ENCODE measurements around the gene ADAMTSL5. TPM values are rescaled to one million over a fixed set of nuclear protein-coding genes. Genes with fewer than 3 reads are reported as not detected.

The ADAMTSL5 gene
- total and polyA plus RNA-seq, 9 of the 15 experiments (the other 6 are each of a cell fraction or from before 2014, with no cell fraction given), result 1.0 to 11.6 (median 4.1) TPM

DNA sequence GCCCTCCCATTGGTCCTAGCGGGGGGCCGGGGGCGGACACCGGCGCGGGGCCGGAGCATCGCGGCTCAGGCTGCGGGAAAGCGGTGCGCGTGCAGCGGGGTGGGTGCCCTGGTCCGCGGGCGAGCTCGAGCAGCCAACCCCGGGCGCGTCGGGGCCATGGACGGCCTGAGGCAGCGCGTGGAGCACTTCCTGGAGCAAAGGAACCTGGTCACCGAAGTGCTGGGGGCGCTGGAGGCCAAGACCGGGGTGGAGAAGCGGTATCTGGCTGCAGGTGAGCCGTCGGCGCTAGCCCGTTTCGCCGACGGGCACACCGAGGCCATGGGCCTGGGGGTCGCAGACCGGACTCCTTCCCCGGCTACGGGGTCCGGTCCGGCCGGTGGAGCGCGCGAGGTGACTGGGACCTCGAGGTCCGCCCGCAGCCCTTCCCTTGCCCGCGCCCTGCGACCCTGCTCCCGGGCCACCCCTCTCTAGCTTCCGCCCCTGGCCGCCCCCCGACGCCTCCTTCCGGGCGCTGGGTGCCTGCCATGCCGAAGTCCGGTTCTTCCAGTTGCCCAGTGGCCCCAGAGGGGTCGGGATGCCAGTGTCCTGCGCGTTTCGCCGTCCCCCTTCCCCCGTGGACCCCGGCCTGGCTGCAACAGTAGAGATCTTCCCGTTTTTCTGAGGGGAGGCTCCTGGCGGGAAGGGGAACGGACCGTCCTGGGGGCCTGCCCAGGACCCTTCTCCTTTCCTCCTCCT is 21.5 kb downstream of the ADAMTSL5 start, which contains the start of gene REEP6 (continued):
- TF ChIP-seq ARID2 (IDR thresholded peaks at IDR 0.05) (no peak), CBFA2T3 (IDR thresholded peaks at IDR 0.05) (no peak), RNF2 (IDR thresholded peaks at IDR 0.05) (no peak), ZNF12 (CRISPR knock-in tag; IDR thresholded peaks at IDR 0.05) (no peak), POLR2B (IDR thresholded peaks at IDR 0.05; ENCODE audit: low read depth, partially characterized antibody) (peak; percentile 53), RCOR1 (IDR thresholded peaks at IDR 0.05; ENCODE audit: borderline replicate concordance in 1 of 2, low read depth in 2 of 2, low read length in 2 of 2) (peak in 1 of 2 experiments; percentile 53; a peak in 1 of 4 replicates), RBFOX2 (IDR thresholded peaks at IDR 0.05; ENCODE audit: low read depth, low read length) (peak; percentile 84), EHMT2 (IDR thresholded peaks at IDR 0.05) (no peak), PTRF (tag; IDR thresholded peaks at IDR 0.05) (no peak), ZNF445 (CRISPR knock-in tag; IDR thresholded peaks at IDR 0.05; ENCODE audit: low read depth) (no peak), ZNF24 (IDR thresholded peaks at IDR 0.05) (0 out of 2 replicates have a peak, but pooled peaks have one; percentile 14)
- TF ChIP-seq, protein P1, sequence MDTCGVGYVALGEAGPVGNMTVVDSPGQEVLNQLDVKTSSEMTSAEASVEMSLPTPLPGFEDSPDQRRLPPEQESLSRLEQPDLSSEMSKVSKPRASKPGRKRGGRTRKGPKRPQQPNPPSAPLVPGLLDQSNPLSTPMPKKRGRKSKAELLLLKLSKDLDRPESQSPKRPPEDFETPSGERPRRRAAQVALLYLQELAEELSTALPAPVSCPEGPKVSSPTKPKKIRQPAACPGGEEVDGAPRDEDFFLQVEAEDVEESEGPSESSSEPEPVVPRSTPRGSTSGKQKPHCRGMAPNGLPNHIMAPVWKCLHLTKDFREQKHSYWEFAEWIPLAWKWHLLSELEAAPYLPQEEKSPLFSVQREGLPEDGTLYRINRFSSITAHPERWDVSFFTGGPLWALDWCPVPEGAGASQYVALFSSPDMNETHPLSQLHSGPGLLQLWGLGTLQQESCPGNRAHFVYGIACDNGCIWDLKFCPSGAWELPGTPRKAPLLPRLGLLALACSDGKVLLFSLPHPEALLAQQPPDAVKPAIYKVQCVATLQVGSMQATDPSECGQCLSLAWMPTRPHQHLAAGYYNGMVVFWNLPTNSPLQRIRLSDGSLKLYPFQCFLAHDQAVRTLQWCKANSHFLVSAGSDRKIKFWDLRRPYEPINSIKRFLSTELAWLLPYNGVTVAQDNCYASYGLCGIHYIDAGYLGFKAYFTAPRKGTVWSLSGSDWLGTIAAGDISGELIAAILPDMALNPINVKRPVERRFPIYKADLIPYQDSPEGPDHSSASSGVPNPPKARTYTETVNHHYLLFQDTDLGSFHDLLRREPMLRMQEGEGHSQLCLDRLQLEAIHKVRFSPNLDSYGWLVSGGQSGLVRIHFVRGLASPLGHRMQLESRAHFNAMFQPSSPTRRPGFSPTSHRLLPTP (IDR thresholded peaks at IDR 0.05; ENCODE audit: borderline replicate concordance, extremely low read depth, insufficient read length), result no peak
- TF ChIP-seq, protein P2, sequence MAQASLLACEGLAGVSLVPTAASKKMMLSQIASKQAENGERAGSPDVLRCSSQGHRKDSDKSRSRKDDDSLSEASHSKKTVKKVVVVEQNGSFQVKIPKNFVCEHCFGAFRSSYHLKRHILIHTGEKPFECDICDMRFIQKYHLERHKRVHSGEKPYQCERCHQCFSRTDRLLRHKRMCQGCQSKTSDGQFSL (CRISPR knock-in tag; IDR thresholded peaks at IDR 0.05), result no peak
- TF ChIP-seq, protein P2 (tag; IDR thresholded peaks at IDR 0.05), result peak in 1 of 2 experiments; percentile 18; a peak in 1 of 4 replicates
- TF ChIP-seq, protein P3, sequence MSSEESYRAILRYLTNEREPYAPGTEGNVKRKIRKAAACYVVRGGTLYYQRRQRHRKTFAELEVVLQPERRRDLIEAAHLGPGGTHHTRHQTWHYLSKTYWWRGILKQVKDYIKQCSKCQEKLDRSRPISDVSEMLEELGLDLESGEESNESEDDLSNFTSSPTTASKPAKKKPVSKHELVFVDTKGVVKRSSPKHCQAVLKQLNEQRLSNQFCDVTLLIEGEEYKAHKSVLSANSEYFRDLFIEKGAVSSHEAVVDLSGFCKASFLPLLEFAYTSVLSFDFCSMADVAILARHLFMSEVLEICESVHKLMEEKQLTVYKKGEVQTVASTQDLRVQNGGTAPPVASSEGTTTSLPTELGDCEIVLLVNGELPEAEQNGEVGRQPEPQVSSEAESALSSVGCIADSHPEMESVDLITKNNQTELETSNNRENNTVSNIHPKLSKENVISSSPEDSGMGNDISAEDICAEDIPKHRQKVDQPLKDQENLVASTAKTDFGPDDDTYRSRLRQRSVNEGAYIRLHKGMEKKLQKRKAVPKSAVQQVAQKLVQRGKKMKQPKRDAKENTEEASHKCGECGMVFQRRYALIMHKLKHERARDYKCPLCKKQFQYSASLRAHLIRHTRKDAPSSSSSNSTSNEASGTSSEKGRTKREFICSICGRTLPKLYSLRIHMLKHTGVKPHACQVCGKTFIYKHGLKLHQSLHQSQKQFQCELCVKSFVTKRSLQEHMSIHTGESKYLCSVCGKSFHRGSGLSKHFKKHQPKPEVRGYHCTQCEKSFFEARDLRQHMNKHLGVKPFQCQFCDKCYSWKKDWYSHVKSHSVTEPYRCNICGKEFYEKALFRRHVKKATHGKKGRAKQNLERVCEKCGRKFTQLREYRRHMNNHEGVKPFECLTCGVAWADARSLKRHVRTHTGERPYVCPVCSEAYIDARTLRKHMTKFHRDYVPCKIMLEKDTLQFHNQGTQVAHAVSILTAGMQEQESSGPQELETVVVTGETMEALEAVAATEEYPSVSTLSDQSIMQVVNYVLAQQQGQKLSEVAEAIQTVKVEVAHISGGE (CRISPR knock-in tag; IDR thresholded peaks at IDR 0.05), result no peak
- TF ChIP-seq, protein P4, sequence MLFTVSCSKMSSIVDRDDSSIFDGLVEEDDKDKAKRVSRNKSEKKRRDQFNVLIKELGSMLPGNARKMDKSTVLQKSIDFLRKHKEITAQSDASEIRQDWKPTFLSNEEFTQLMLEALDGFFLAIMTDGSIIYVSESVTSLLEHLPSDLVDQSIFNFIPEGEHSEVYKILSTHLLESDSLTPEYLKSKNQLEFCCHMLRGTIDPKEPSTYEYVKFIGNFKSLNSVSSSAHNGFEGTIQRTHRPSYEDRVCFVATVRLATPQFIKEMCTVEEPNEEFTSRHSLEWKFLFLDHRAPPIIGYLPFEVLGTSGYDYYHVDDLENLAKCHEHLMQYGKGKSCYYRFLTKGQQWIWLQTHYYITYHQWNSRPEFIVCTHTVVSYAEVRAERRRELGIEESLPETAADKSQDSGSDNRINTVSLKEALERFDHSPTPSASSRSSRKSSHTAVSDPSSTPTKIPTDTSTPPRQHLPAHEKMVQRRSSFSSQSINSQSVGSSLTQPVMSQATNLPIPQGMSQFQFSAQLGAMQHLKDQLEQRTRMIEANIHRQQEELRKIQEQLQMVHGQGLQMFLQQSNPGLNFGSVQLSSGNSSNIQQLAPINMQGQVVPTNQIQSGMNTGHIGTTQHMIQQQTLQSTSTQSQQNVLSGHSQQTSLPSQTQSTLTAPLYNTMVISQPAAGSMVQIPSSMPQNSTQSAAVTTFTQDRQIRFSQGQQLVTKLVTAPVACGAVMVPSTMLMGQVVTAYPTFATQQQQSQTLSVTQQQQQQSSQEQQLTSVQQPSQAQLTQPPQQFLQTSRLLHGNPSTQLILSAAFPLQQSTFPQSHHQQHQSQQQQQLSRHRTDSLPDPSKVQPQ (CRISPR knock-in tag; IDR thresholded peaks at IDR 0.05; ENCODE audit: borderline replicate concordance), result no peak
